ENCODE results near the gene BSND.
"Not testable (repeated sequence)": the region's sequence is repeated elsewhere in the genome, so short reads cannot be mapped to it uniquely, and the experiment has no call there.

BSND gene

DNA sequence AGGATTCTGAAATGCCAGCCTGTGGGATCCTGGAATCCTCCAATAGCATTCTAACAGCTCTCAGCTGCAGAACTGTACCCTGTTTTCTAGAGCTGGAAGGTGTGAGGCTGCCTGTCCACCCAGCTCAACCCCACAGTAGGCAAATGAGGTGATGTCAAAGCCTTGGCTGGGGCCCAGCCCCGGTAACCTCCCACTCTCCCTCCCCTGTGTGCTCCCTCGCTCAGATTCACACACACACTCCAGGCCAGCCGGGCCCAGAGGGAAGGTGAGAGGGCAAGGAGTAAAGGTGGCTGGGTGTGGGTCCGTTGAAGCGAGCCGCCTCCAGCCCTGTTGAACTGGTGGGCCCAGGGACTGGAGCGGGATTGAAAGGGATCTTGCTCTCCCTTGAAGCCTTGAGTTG is at the start of gene BSND:
Gene BSND, plus strand, starts transcription at position 257 of the 400 bp plus-strand sequence. CDS start 254 bp downstream, outside the sequence.
- Mint-ChIP-seq H3K36me3 (no peaks in the 10 kb centered on the region), H3K27ac (no peak within 1 kb of the TSS), H3K27me3 (peaks cover 43% of the 10 kb centered on the region), H3K4me3 (no peak within 1 kb of the TSS), H3K9me3 (no peaks in the 10 kb centered on the region), H3K4me1 (peaks cover 8% of the 10 kb centered on the region)
- no peak for ATAC-seq

GRCh38 chr1:54949053-54949452 is 49.7 kb upstream of the BSND start:
- H3K27me3 Mint-ChIP-seq: peaks cover 28% of the 10 kb centered on the region
- no peak for ATAC-seq
- no peaks in the 10 kb centered on the region for H3K9me3 Mint-ChIP-seq
- H3K36me3 Mint-ChIP-seq: no peaks in the 10 kb centered on the region
- no peak overlapping the region for H3K4me3 Mint-ChIP-seq
- H3K4me1 Mint-ChIP-seq: peaks cover 16% of the 10 kb centered on the region
- H3K27ac Mint-ChIP-seq: no peak overlapping the region

- Mint-ChIP-seq H3K4me3 (no peak overlapping the region), H3K27me3 (peaks cover 27% of the 10 kb centered on the region), H3K27ac (no peak overlapping the region), H3K36me3 (no peaks in the 10 kb centered on the region), H3K9me3 (no peaks in the 10 kb centered on the region), H3K4me1 (peaks cover 13% of the 10 kb centered on the region)
- ATAC-seq: no peak
These were observed 48.7 kb upstream of the BSND start for GRCh38 chr1:54950006-54950368.

GRCh38 chr1:54950369-54951163 is 48.2 kb upstream of the BSND start:
- ATAC-seq: no peak
- Mint-ChIP-seq H3K4me1 (peaks cover 8% of the 10 kb centered on the region), H3K27me3 (peaks cover 22% of the 10 kb centered on the region), H3K27ac (no peak overlapping the region), H3K9me3 (no peaks in the 10 kb centered on the region), H3K4me3 (no peak overlapping the region), H3K36me3 (no peaks in the 10 kb centered on the region)

- Mint-ChIP-seq H3K4me1 (peaks cover 6% of the 10 kb centered on the region), H3K27ac (no peak overlapping the region), H3K27me3 (peaks cover 28% of the 10 kb centered on the region), H3K36me3 (no peaks in the 10 kb centered on the region), H3K9me3 (no peaks in the 10 kb centered on the region), H3K4me3 (no peak overlapping the region)
- no peak for ATAC-seq
These were observed 46.9 kb upstream of the BSND start for GRCh38 chr1:54951810-54952226.

DNA sequence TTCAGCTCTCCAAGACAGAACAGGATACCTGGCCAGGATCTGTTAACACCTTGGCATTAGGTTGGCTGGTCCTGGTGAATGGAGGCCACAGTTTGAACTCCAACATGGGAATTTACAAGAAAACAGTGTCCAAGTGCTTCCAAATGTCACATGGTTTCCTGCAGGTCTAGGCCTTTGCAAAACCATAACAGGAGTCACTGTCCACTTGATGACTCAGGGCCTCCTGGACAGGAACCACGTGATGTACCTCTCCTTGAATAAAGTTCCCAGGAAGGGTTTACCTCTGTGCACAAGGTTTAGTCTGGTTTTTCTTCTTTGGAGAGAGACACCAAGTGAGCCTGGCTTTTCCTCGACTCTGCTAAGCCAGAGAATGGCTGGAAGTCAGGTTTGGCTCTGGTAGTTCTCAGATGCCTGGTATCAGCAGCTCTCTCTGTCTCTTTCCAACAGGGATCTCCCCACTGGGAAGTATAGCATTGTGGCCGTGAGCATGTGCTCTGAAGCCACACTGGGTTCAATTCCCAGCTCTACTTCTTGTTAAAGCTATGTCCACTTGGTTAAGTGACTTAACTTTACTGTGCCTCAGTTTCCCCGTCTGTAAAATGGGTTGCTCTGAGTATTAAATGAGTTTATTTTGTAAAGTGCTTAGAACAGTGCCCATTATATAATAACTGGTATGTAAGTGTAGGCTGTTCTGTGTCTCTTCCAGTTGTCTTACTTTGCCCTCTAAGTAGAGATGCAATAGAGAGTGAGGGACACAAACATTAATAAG is 45.6 kb upstream of the BSND start:
- H3K9me3 Mint-ChIP-seq: peaks cover 6% of the 10 kb centered on the region
- no peak overlapping the region for H3K4me3 Mint-ChIP-seq
- no peak overlapping the region for H3K27ac Mint-ChIP-seq
- H3K36me3 Mint-ChIP-seq: peaks cover 4% of the 10 kb centered on the region
- no peak for ATAC-seq
- peaks cover 6% of the 10 kb centered on the region for H3K4me1 Mint-ChIP-seq
- peaks cover 40% of the 10 kb centered on the region for H3K27me3 Mint-ChIP-seq

DNA sequence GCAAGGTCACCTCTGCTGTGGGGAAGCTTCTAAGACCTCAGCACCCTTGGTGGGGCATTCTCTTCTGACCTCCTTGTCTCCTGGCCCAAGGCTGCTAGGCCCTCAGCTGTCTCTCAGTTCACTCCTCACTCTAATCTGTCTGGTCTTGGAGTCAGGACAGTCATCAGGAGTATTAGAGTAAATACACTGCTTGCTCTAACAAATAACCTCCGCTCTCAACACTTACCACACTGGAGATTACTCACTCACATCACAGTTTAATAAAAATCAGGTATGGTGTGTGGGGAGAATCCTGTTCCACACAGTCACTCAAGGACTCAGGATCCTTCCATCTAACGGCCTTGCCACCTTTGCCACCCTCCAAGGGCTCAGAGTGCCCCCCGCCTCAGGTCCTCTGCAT is 44.9 kb upstream of the BSND start:
- no peak overlapping the region for H3K4me3 Mint-ChIP-seq
- peaks cover 6% of the 10 kb centered on the region for H3K4me1 Mint-ChIP-seq
- H3K27me3 Mint-ChIP-seq: peaks cover 46% of the 10 kb centered on the region
- peaks cover 6% of the 10 kb centered on the region for H3K36me3 Mint-ChIP-seq
- H3K9me3 Mint-ChIP-seq: peaks cover 7% of the 10 kb centered on the region
- no peak overlapping the region for H3K27ac Mint-ChIP-seq
- no peak for ATAC-seq

GRCh38 chr1:54955359-54955758 is 43.4 kb upstream of the BSND start:
- ATAC-seq: no peak
- peaks cover 9% of the 10 kb centered on the region for H3K36me3 Mint-ChIP-seq
- H3K4me1 Mint-ChIP-seq: peaks cover under 1% of the 10 kb centered on the region
- H3K27me3 Mint-ChIP-seq: peaks cover 43% of the 10 kb centered on the region
- no peak overlapping the region for H3K4me3 Mint-ChIP-seq
- H3K9me3 Mint-ChIP-seq: peaks cover 9% of the 10 kb centered on the region
- no peak overlapping the region for H3K27ac Mint-ChIP-seq

DNA sequence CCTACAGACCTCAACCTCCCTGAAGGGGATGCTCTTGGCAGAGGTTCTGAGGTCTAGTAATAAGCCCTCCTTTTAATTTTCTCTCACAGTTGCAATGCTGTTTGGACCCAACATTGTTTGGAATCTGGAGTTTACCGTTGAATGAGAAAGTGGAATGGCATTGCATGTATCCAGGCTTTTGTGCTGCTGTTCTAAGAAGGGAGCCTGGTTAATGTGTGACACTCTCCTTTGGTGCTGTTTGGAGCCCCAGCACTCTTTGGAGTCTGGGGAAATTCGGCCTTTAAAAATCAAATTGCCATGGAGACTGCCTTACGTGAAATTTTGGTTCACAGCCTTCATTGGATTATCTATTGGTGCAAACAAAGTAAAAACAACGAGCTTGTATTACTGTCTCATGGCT is 42.0 kb upstream of the BSND start:
- H3K4me3 Mint-ChIP-seq: no peak overlapping the region
- no peak for ATAC-seq
- peaks cover 9% of the 10 kb centered on the region for H3K9me3 Mint-ChIP-seq
- peaks cover 32% of the 10 kb centered on the region for H3K27me3 Mint-ChIP-seq
- no peaks in the 10 kb centered on the region for H3K4me1 Mint-ChIP-seq
- H3K36me3 Mint-ChIP-seq: peaks cover 9% of the 10 kb centered on the region
- H3K27ac Mint-ChIP-seq: no peak overlapping the region

GRCh38 chr1:54959241-54959640 is 39.5 kb upstream of the BSND start:
- peaks cover 32% of the 10 kb centered on the region for H3K27me3 Mint-ChIP-seq
- H3K4me1 Mint-ChIP-seq: no peaks in the 10 kb centered on the region
- H3K9me3 Mint-ChIP-seq: peaks cover 9% of the 10 kb centered on the region
- ATAC-seq: no peak
- no peak overlapping the region for H3K27ac Mint-ChIP-seq
- no peak overlapping the region for H3K4me3 Mint-ChIP-seq
- H3K36me3 Mint-ChIP-seq: peaks cover 9% of the 10 kb centered on the region

DNA sequence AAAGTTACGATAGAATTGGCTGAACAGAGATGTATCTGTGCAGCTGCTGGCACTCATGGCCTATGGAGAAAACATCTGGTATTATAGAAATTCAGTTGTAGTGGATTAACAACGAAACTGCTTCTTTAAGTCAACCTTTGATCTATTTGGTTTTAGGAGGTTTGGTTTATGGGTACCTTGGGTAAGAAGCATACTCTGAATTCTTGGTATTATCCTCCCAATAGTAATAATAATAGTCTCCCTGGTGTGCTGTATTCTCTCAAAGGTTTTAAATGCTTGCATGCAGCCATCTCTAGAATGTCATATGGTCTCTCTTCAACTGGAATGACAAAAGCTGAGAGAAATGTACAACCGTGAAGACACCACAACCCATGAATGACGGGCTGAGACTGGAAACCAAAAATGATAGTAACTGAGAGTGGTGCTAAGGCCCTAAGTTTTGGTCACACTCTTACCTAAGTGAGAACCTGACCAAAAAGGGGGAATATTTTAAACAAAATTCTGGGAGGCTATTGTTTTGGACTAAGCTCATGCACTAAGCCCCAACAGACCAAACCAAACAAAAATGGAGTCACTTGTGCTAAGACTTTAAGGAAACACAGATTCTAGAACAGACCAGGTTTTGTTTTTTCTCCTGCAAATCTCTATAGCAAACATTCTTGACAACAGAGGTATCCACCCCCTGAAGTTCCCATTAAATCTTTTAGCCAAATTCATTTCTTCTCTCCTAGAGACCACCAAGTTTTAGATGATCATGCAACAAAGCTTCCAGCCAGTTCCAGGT is 35.9 kb upstream of the BSND start:
- Mint-ChIP-seq H3K36me3 (peaks cover 5% of the 10 kb centered on the region), H3K27me3 (peaks cover 24% of the 10 kb centered on the region), H3K4me3 (no peak overlapping the region), H3K4me1 (peaks cover 15% of the 10 kb centered on the region), H3K27ac (no peak overlapping the region), H3K9me3 (peaks cover 5% of the 10 kb centered on the region)
- ATAC-seq: no peak

DNA sequence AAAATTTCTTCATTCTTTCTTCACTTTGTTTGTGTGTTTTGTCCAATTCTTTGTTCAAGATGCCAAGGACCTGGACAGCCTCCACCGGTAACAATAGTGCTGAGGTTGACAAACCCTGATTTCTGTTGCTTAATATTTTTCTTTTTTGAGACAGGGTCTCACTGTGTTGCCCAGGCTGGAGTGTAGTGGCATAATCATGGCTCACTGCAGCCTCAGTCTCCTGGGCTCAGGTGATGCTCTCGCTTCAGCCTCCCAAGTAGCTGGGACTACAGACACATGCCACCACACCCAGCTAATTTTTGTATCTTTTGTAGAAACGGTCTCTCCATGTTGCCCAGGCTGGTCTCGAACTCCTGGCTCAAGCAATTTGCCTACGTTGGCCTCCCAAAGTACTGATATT is 34.9 kb upstream of the BSND start:
- ATAC-seq, H3K36me3 Mint-ChIP-seq, H3K27ac Mint-ChIP-seq, H3K4me3 Mint-ChIP-seq, H3K9me3 Mint-ChIP-seq: not testable (repeated sequence)
- peaks cover 15% of the 10 kb centered on the region for H3K4me1 Mint-ChIP-seq
- H3K27me3 Mint-ChIP-seq: peaks cover 14% of the 10 kb centered on the region

- peak; percentile 84 for ATAC-seq
- Mint-ChIP-seq H3K27me3 (peaks cover 20% of the 10 kb centered on the region), H3K27ac (peak overlapping the region; percentile 28), H3K4me3 (peak overlapping the region; percentile 9), H3K9me3 (no peaks in the 10 kb centered on the region), H3K4me1 (peaks cover 15% of the 10 kb centered on the region), H3K36me3 (no peaks in the 10 kb centered on the region)
These were observed 33.0 kb upstream of the BSND start for GRCh38 chr1:54965624-54966340.

DNA sequence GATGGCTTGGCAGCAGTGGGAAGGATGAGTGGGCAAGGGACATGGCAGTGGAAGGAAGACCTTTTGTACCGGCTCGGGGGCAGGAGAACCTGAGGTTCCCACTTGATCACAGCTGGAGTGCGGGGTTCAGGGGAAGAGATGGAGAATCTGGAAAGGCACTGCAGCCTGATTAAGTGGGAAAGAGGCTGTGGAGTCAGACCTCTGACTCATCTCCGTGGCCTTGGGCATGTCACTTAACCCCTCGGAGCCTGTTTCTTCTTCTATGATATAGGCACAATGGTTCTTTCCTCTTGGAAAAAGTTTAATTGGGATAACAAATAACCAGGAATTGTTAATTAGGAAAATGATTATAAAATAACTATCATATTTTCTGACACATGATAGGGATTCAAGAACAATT is 31.4 kb upstream of the BSND start:
- ATAC-seq: no peak
- Mint-ChIP-seq H3K36me3 (no peaks in the 10 kb centered on the region), H3K27ac (no peak overlapping the region), H3K4me1 (peaks cover 24% of the 10 kb centered on the region), H3K9me3 (no peaks in the 10 kb centered on the region), H3K4me3 (no peak overlapping the region), H3K27me3 (peaks cover 20% of the 10 kb centered on the region)

DNA sequence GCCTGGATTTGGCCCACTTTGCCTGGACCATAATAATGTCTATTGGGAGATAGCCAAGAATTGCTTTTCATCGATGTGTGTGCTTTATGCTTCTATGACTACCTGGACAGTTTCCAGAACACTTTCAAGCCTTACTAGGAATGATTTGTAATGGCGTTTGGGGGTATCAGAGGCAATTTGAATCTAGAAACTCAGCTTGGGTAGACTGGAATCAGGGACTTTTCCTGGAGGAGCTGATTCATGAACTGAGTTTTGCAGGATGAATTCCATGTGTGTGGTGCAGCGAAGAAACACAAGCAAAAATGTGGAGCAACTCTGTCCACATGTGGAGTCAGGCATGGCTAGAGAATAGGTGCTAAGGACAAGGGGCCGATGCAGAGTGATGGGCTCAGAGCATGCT is 30.2 kb upstream of the BSND start:
- no peak for ATAC-seq
- H3K4me3 Mint-ChIP-seq: no peak overlapping the region
- peaks cover 24% of the 10 kb centered on the region for H3K4me1 Mint-ChIP-seq
- no peaks in the 10 kb centered on the region for H3K9me3 Mint-ChIP-seq
- no peaks in the 10 kb centered on the region for H3K36me3 Mint-ChIP-seq
- no peak overlapping the region for H3K27ac Mint-ChIP-seq
- H3K27me3 Mint-ChIP-seq: peaks cover 32% of the 10 kb centered on the region

All from stimulated activated memory B cell treated with anti-CD40 and anti-IgM and Interleukin-4, amounts not matched to agents 10 μg/mL and 1 μg/mL and 100 μg/mL, for 72 hours (primary cell).